ENCODE results near the gene ASCC1. TPM values are rescaled to one million over a fixed set of nuclear protein-coding genes. Genes with fewer than 3 reads are reported as not detected.

The ASCC1 gene
- total RNA-seq, 1 experiment from 2014 or later, result 15.7 TPM

GRCh38 chr10:72133517-72133916 lies 82.6 kb downstream of the ASCC1 start:
- Histone ChIP-seq H3K9ac (ENCODE audit: low read length) (no peak overlapping the region), H3K4me3 (ENCODE audit: low read length) (no peak overlapping the region), H3K36me3 (ENCODE audit: low read depth, low read length) (no peaks in the 10 kb centered on the region), H3K4me1 (ENCODE audit: insufficient read depth, low read length) (peaks cover 6% of the 10 kb centered on the region; the same call in 1 of the 2 replicates), H3K9me2 (replicated peaks; ENCODE audit: low read length) (no peaks in the 10 kb centered on the region), H2AFZ (ENCODE audit: low read length) (no peak overlapping the region), H3K27me3 (ENCODE audit: low read length) (no peaks in the 10 kb centered on the region), H3K79me2 (ENCODE audit: low read length) (no peaks in the 10 kb centered on the region), H4K20me1 (ENCODE audit: low read length) (no peaks in the 10 kb centered on the region), H3K27ac (ENCODE audit: low read length) (no peak overlapping the region), H3F3A (ENCODE audit: low read length, unreplicated experiment) (no peaks in the 10 kb centered on the region), H3K4me2 (ENCODE audit: low read length) (no peak overlapping the region), H3K9me3 (ENCODE audit: low read length) (no peaks in the 10 kb centered on the region)
- intact Hi-C loops (cut with micrococcal nuclease), result no loop called here
- DNase-seq, result peak; percentile 39
- CTCF ChIA-PET, result no interaction called here
- ATAC-seq, result peak; percentile 54
- no TSS peak for BruUV-seq (replicated peaks)
- POLR2A ChIA-PET (ENCODE audit: unreplicated experiment), result interaction anchor here (0.6 kb wide), 1 partner anchor 70 kb away, joined by 3 read pairs; no protein-coding TSS in a partner anchor
- TF ChIP-seq EZH2phosphoT487 (IDR thresholded peaks at IDR 0.05; ENCODE audit: borderline replicate concordance, low read length), result no peak
- no peak for TF ChIP-seq CTCF (conservative IDR thresholded peaks at IDR 0.05; ENCODE audit: low read depth, low read length)
- TF ChIP-seq EZH2 (IDR thresholded peaks at IDR 0.05; ENCODE audit: low read length, unreplicated experiment), result no peak

DNA sequence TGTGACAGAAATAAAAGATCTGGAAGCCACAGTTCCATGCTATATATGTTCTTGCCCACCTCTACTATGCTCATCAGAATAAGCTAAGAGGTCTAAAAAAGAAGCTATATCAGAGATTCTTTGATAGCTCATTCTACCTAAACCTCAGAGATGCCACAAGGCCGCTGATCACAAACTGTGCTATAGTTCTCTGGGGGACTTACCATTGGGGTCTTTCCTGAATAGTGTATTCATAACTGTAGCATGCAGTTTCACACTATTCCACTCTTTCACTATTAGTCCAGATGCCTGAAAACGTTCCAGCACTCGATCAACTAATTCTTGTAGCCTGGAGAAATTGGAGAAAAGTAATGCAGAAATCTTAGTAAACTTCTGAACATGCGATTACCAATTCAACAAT lies 83.2 kb downstream of the ASCC1 start:
- Histone ChIP-seq H3K27me3 (ENCODE audit: low read length) (no peaks in the 10 kb centered on the region), H3K9me3 (ENCODE audit: low read length) (no peaks in the 10 kb centered on the region), H3K36me3 (ENCODE audit: low read depth, low read length) (no peaks in the 10 kb centered on the region), H3K79me2 (ENCODE audit: low read length) (no peaks in the 10 kb centered on the region), H3K4me2 (ENCODE audit: low read length) (no peak overlapping the region), H3K9me2 (replicated peaks; ENCODE audit: low read length) (no peaks in the 10 kb centered on the region), H3K27ac (ENCODE audit: low read length) (no peak overlapping the region), H3F3A (ENCODE audit: low read length, unreplicated experiment) (no peaks in the 10 kb centered on the region), H2AFZ (ENCODE audit: low read length) (no peak overlapping the region), H3K4me3 (ENCODE audit: low read length) (no peak overlapping the region), H3K9ac (ENCODE audit: low read length) (no peak overlapping the region), H3K4me1 (ENCODE audit: insufficient read depth, low read length) (peaks cover 6% of the 10 kb centered on the region; the same call in 1 of the 2 replicates), H4K20me1 (ENCODE audit: low read length) (no peaks in the 10 kb centered on the region)
- POLR2A ChIA-PET (ENCODE audit: unreplicated experiment), result no interaction called here
- CTCF ChIA-PET, result no interaction called here
- ATAC-seq, result no peak
- TF ChIP-seq EZH2phosphoT487 (IDR thresholded peaks at IDR 0.05; ENCODE audit: borderline replicate concordance, low read length) (no peak), CTCF (conservative IDR thresholded peaks at IDR 0.05; ENCODE audit: low read depth, low read length) (no peak), EZH2 (IDR thresholded peaks at IDR 0.05; ENCODE audit: low read length, unreplicated experiment) (no peak)
- DNase-seq, result no peak
- BruUV-seq (replicated peaks), result no TSS peak
- intact Hi-C loops (cut with micrococcal nuclease), result no loop called here

DNA sequence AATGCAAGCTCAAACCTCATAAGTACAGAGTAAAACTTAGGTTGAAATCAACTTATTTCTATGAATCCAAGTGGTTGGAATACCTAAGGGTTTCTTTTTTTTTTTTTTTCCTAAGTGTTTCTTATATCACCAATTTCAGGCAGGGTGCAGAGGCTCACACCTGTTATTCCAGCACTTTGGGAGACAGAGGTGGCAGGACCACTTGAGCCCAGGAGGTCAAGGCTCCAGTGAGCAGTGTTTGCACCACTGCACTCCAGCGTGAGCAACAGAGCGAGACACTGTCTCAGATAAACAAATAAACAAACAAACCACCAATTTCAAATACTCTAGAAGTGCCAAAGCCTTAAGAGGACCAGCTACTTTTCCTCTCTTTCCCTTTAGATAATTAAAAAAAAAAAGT lies 88.5 kb downstream of the ASCC1 start:
- Histone ChIP-seq H3K27me3 (ENCODE audit: low read length) (no peaks in the 10 kb centered on the region), H3F3A (ENCODE audit: low read length, unreplicated experiment) (no peaks in the 10 kb centered on the region), H3K4me2 (ENCODE audit: low read length) (no peak overlapping the region), H3K4me1 (ENCODE audit: insufficient read depth, low read length) (no peaks in the 10 kb centered on the region), H3K9me2 (replicated peaks; ENCODE audit: low read length) (no peaks in the 10 kb centered on the region), H3K36me3 (ENCODE audit: low read depth, low read length) (no peaks in the 10 kb centered on the region), H4K20me1 (ENCODE audit: low read length) (no peaks in the 10 kb centered on the region), H3K79me2 (ENCODE audit: low read length) (no peaks in the 10 kb centered on the region), H3K9ac (ENCODE audit: low read length) (no peak overlapping the region), H3K9me3 (ENCODE audit: low read length) (no peaks in the 10 kb centered on the region), H2AFZ (ENCODE audit: low read length) (no peak overlapping the region), H3K27ac (ENCODE audit: low read length) (no peak overlapping the region), H3K4me3 (ENCODE audit: low read length) (no peak overlapping the region)
- intact Hi-C loops (cut with micrococcal nuclease), result loop anchor here (5.0 kb wide), 1 partner anchor 95 kb away; no protein-coding TSS in a partner anchor
- TF ChIP-seq CTCF (conservative IDR thresholded peaks at IDR 0.05; ENCODE audit: low read depth, low read length) (no peak), EZH2phosphoT487 (IDR thresholded peaks at IDR 0.05; ENCODE audit: borderline replicate concordance, low read length) (no peak), EZH2 (IDR thresholded peaks at IDR 0.05; ENCODE audit: low read length, unreplicated experiment) (no peak)
- no TSS peak for BruUV-seq (replicated peaks)
- ChIA-PET POLR2A (ENCODE audit: unreplicated experiment) (no interaction called here), CTCF (interaction anchor here (0.6 to 0.7 kb wide), 2 partner anchors 79 to 93 kb away, joined by 3 to 4 read pairs; no protein-coding TSS in a partner anchor)
- DNase-seq, result no peak
- ATAC-seq, result no peak

Data from PC-3 (cell line).